ENCODE data around the gene POU5F2. TPM values are rescaled to one million over a fixed set of nuclear protein-coding genes. Genes with fewer than 3 reads are reported as not detected.

The POU5F2 gene
- total RNA-seq: 1.7 and 2.6 TPM in 2 replicates

GRCh38 chr5:93741136-93741811, at the start of gene POU5F2:
Gene POU5F2, minus strand, starts transcription at chr5:93741600. Its CDS starts 37 bp downstream, at chr5:93741563.

Other genes with a start within 250 kb of the POU5F2 start
- 26.2 and 28.6 TPM in 2 replicates for gene NR2F1-AS1, start 160.4 kb downstream of the POU5F2 start, total RNA-seq
- 23.2 and 25.5 TPM in 2 replicates for gene NR2F1, start 158.4 kb downstream of the POU5F2 start, total RNA-seq

Measured in hair follicle dermal papilla cell (primary cell).